Heart left ventricle (tissue), 16 donors: ENCODE results near the gene PIP4K2A. TPM values are rescaled to one million over a fixed set of nuclear protein-coding genes. Genes with fewer than 3 reads are reported as not detected.

ENCODE experiments used
- ATAC-seq, 4 donors: fragments of 200-7000 bp; cut with Tn5 transposase; one replicate each; pipeline ENCODE4 v1.9.1; 2020 to 2022; ENCODE audit warnings: moderate library complexity in 4 of 4, mild to moderate bottlenecking in 3 of 4, moderate number of reproducible peaks in 1 of 4
- DNase-seq, 5 donors: peaks; one replicate each; pipeline ENCODE4 v3.0.0-alpha.2; 2020
- H3K27ac ChIP-seq, 12 donors: fragments of 200-600 bp; sonication (generic) in 4 of 12; one replicate each; pipeline versions ENCODE4 v1.5.0 to v1.8.0; 2016 to 2022; ENCODE audit warnings: mild to moderate bottlenecking in 2 of 12
- H3K27me3 ChIP-seq, 9 donors: fragments of 200-600 bp; sonication (generic) in 2 of 9; one replicate each; pipeline versions ENCODE4 v1.5.1 to v1.8.0; 2016 to 2022; ENCODE audit warnings: mild to moderate bottlenecking in 3 of 9
- H3K36me3 ChIP-seq, 9 donors: fragments of 200-600 bp; sonication (generic) in 2 of 9; one replicate each; pipeline versions ENCODE4 v1.5.0 to v1.8.0; 2018 to 2022; ENCODE audit warnings: mild to moderate bottlenecking in 2 of 9
- H3K4me1 ChIP-seq, 12 donors: fragments of 200-600 bp; sonication (generic) in 4 of 12; one replicate each; pipeline versions ENCODE4 v1.5.0 to v1.8.0; 2016 to 2022; ENCODE audit warnings: mild to moderate bottlenecking in 3 of 12
- H3K4me3 ChIP-seq, 12 donors: fragments of 200-600 bp; sonication (generic) in 4 of 12; one replicate each; pipeline versions ENCODE4 v1.5.0 to v1.8.0; 2017 to 2022; ENCODE audit warnings: mild to moderate bottlenecking in 9 of 12, moderate library complexity in 4 of 12
- H3K9me3 ChIP-seq, 12 donors: fragments of 200-600 bp; sonication (generic) in 4 of 12; one replicate each; pipeline versions ENCODE4 v1.5.0 to v1.8.0; 2016 to 2022; ENCODE audit warnings: mild to moderate bottlenecking in 1 of 12
- POLR2A ChIP-seq, 2 donors: fragments of 450-650 bp; IDR thresholded peaks; one replicate each; pipeline ENCODE4 v1.6.1; 2017; ENCODE audit warnings: antibody characterized with exemption in 2 of 2, mild to moderate bottlenecking in 2 of 2, moderate library complexity in 2 of 2
- WGBS, 4 donors: extraction: QIAGEN DNeasy Blood & Tissue Kit in 2 of 4; methylation state at CpG; one replicate each; pipeline versions ENCODE4 v1.1.5 to v1.1.7; 2013 to 2018; 5-methylcytosine and 5-hydroxymethylcytosine counted together
- intact Hi-C, 10 donors: fragments of 100-400 bp; cut with DNase I; formaldehyde crosslinking; loops; one replicate each; pipeline versions ENCODE4 v1.11.1 to v1.14.2; 2022
- polyA plus RNA-seq, 2 donors: library from polyadenylated mRNA; stranded (reverse); fragments of 200-250 nt; gene quantifications; one replicate each; pipeline ENCODE4 v1.2.3, GENCODE V29; 2013
- total RNA-seq, 9 donors: library from RNA; depleted of rRNA in 2 of 9; stranded (reverse); fragments of >200 nt in 2 of 9; fragmentation: NEBNext Ultra II Directional in 3 of 9; extraction: Animal tissue kit (Norgen Biotek cat#: 25700) in 3 of 9; gene quantifications; one replicate each; pipeline versions ENCODE4 v1.1.0 to v1.2.4, GENCODE V29; 2016 to 2023
- TF ChIP-seq, protein P1 (sequence below), 12 donors: fragments of 200-600 bp; sonication (generic) in 4 of 12; IDR thresholded peaks; one replicate each; pipeline versions ENCODE4 v1.5.0 to v1.8.0; 2018 to 2022; ENCODE audit warnings: antibody characterized with exemption in 12 of 12, mild to moderate bottlenecking in 5 of 12
- donor health status: ischemic (EF 13 %, LVEDD 7.1; RV severe dilation, severe dysfunction).
- donor health status: healthy with polysubstance abuse.
- donor health status: DM: no; HTN: yes; CAD: no.
- donor health status: DM: no; HTN: no; CAD: no.
- donor health status: ischemic (EF 25% LVEDD 6.9; RV normal size, moderate dysfunction).
- donor health status: ischemic (EF 25% LVEDD 5.7; RV mildly dilated, moderate dysfunction).
- donor health status: healthy.
- donor health status: DM: yes; HTN: yes; CAD: no.
- donor health status: ischemic (EF 35%, LVEDD 5.7; RV mildly dilated, moderate dysfunction).
- donor health status: nonischemic (EF 11% LVEDD 7.7; RV severe dilation, severe dysfunction).
- donor health status: DM: yes; HTN: yes; CAD: no.
- donor health status: PGD.
- donor health status: ischemic (EF 29% LVEDD 5.4; RV normal size, mild dysfunction).
- donor health status: nonischemic (EF 23%, LVEDD 6.1; RV moderate dilation, normal function).

Gene PIP4K2A
- total and polyA plus RNA-seq, 11 donors, result 4.0 to 35.6 (median 12.5) TPM

DNA sequence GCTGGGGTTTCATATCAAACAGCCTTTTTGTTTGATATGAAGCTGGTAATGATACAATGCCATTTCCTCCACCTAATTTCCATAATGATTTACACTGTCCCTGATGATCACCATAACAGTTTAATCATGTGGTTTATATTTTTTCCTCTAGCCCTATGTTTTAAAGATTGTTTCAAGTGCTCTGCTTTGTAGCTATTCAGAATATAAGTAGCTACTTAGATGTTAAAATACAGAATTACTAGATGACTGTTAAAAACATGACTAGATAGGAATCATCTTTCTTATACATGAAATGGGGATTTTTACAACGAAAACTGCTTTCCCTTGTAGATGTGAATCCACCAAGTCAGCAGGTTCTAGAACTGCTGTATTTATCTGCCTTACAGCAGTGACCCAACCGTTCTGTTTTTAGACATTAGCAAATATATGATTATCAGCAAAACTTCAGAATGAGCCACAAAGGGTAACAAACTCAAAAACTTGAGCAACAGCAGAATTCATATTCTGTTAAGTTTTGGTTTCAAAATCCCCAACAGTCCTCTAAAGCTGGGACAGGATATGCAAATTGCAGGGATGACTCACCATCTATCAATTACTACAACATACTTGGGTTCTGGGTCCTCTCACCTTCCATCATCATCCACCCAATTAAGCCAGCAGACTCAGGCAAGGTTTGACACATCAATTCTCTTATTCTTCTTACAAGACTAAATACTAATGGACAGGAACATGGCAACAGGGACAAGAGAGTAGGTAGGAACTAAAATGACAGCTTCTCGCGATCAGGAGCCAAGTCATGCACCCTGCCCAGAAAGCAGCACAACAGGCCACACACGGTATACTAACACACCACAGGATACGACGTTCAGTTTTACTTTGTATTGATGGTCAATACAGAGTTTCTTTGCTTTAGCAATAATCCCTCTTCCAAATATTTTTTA lies 83.9 kb downstream of the PIP4K2A start:
- peak overlapping the region in 1 of 12 donors; percentile 28 for H3K4me3 ChIP-seq
- intact Hi-C loops, result no loop called here
- no peak for TF ChIP-seq POLR2A (IDR thresholded peaks at IDR 0.05)
- TF ChIP-seq, protein P1, sequence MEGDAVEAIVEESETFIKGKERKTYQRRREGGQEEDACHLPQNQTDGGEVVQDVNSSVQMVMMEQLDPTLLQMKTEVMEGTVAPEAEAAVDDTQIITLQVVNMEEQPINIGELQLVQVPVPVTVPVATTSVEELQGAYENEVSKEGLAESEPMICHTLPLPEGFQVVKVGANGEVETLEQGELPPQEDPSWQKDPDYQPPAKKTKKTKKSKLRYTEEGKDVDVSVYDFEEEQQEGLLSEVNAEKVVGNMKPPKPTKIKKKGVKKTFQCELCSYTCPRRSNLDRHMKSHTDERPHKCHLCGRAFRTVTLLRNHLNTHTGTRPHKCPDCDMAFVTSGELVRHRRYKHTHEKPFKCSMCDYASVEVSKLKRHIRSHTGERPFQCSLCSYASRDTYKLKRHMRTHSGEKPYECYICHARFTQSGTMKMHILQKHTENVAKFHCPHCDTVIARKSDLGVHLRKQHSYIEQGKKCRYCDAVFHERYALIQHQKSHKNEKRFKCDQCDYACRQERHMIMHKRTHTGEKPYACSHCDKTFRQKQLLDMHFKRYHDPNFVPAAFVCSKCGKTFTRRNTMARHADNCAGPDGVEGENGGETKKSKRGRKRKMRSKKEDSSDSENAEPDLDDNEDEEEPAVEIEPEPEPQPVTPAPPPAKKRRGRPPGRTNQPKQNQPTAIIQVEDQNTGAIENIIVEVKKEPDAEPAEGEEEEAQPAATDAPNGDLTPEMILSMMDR (IDR thresholded peaks at IDR 0.05), result no peak
- H3K36me3 ChIP-seq, result no peaks in the 10 kb centered on the region
- WGBS, 4 donors, result 78 to 83% (median 79%) methylated on average over 7 of the region's 7 CpGs
- H3K9me3 ChIP-seq, result no peaks in the 10 kb centered on the region
- ATAC-seq (peak in 3 of 4 donors; percentile 61 to 70 (median 63)), DNase-seq (no peak)
- H3K4me1 ChIP-seq, result peaks cover 0 to 87% (median 16%) of the 10 kb centered on the region in 12 donors
- peak overlapping the region in 5 of 12 donors; percentile 3 to 90 (median 24) for H3K27ac ChIP-seq
- H3K27me3 ChIP-seq, result no peaks in the 10 kb centered on the region

DNA sequence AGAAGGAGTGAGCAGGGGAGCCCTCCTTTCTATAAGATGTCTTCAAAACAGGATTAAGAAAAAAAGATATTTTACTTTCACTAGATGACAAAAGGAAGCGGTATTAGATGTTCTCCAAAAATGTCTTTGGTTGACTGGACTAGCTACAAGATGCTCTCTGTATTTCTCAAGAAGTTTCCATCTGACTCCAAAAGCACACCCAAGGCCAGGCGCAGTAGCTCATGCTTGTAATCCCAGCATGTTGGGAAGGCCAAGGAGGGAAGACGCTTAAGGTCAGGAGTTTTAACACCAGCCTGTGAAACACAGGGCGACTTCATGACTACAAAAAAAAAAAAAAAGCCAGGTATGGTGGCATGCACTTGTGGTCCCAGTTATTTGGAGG lies 84.5 kb downstream of the PIP4K2A start:
- ATAC-seq, result no peak
- Histone ChIP-seq H3K4me3 (peak overlapping the region in 1 of 12 donors; percentile 28), H3K9me3 (no peaks in the 10 kb centered on the region), H3K27ac (peak overlapping the region in 4 of 12 donors; percentile 3 to 90 (median 20)), H3K27me3 (no peaks in the 10 kb centered on the region), H3K4me1 (peaks cover 0 to 90% (median 18%) of the 10 kb centered on the region in 12 donors), H3K36me3 (no peaks in the 10 kb centered on the region)
- no peak for DNase-seq
- TF ChIP-seq POLR2A (IDR thresholded peaks at IDR 0.05), result no peak
- TF ChIP-seq, protein P1 (IDR thresholded peaks at IDR 0.05), result no peak
- intact Hi-C loops, result loop anchor here in 4 of 10 donors (10.0 kb wide), 1 partner anchor 85 kb away; the partner anchor contains the start of gene PIP4K2A (in 4 of the 4)
- WGBS, 4 donors, result 95 to 98% (median 96%) methylated on average over 4 of the region's 4 CpGs

DNA sequence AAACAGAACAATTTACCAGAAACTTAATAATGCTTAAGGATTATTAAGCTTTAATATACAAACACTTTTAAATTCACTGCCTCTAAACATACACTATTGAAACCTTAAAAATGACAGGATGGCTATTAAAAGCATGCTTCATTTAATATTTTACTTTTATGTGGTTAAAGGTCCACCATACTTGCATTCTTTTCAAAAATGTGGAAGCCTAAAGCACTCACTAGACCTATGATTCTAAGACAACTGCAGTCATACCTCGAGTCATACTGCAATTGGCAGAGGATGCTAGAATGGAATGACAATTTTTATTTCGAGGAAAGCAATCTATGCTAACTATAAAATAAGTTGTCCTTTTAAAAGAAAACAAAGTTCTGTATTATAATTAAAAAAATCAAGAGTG lies 85.3 kb downstream of the PIP4K2A start:
- DNase-seq (no peak), ATAC-seq (no peak)
- no peaks in the 10 kb centered on the region for H3K27me3 ChIP-seq
- peaks cover 0 to 97% (median 22%) of the 10 kb centered on the region in 12 donors for H3K4me1 ChIP-seq
- TF ChIP-seq POLR2A (IDR thresholded peaks at IDR 0.05), result no peak
- TF ChIP-seq, protein P1 (IDR thresholded peaks at IDR 0.05), result no peak
- intact Hi-C loops, result loop anchor here in 4 of 10 donors (10.0 kb wide), 1 partner anchor 86 kb away; the partner anchor contains the start of gene PIP4K2A (in 4 of the 4)
- peak overlapping the region in 1 of 12 donors; percentile 90 for H3K27ac ChIP-seq
- WGBS, 4 donors, result 94 to 97% (median 95%) methylated on average over 2 of the region's 2 CpGs
- no peaks in the 10 kb centered on the region for H3K9me3 ChIP-seq
- H3K36me3 ChIP-seq, result no peaks in the 10 kb centered on the region
- no peak overlapping the region for H3K4me3 ChIP-seq

DNA sequence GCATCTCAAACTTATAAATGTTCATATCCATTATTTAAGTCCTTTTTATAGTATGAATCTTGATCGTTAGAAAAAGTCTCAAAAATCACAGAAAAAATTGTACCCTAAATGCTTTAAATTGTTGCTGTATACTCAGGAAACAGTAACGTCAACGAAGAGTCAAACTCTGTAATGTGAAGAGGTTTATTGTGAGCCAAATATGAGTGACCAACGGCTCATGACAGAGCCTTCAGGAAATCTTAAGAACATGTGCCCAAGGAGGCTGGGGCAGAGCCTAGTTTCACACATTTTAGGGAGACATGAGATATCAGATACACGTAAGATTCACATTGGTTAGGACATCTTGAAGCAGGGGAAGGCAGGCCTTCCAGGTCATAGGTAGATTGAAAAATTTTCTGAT lies 86.1 kb downstream of the PIP4K2A start:
- Histone ChIP-seq H3K36me3 (no peaks in the 10 kb centered on the region), H3K27ac (peak overlapping the region in 1 of 12 donors; percentile 90), H3K4me1 (peaks cover 0 to 97% (median 23%) of the 10 kb centered on the region in 12 donors), H3K9me3 (no peaks in the 10 kb centered on the region), H3K4me3 (no peak overlapping the region), H3K27me3 (no peaks in the 10 kb centered on the region)
- no peak for DNase-seq
- TF ChIP-seq, protein P1 (IDR thresholded peaks at IDR 0.05), result no peak
- TF ChIP-seq POLR2A (IDR thresholded peaks at IDR 0.05), result no peak
- intact Hi-C loops, result loop anchor here in 4 of 10 donors (10.0 kb wide), 1 partner anchor 86 kb away; the partner anchor contains the start of gene PIP4K2A (in 4 of the 4)
- WGBS, 4 donors, result 84 to 91% (median 87%) methylated on average over 5 of the region's 5 CpGs
- ATAC-seq, result no peak
